ENCODE data around the gene MARK3.

DNA sequence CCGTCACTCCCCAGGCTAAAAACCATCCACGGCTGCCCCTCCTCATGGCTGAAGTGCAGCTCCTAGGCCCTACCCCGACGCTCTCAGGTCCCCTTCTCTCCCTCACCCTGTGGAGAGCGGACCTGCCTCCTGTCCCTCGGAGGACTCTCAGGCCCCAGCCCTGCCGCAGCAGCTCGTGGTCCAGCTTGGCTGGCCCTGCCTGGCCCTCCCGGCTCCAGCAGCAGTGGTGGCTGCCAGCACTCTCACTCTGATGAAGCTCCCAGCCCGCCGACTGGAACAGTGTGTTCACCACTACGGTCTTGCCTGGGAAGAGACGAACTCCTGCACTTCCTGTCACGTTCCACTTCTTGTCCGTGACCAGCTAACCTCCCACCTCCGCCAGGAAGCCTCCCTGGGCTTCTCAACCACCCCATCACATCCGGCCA, 166.1 kb downstream of the MARK3 start:
- TF ChIP-seq, protein P1, sequence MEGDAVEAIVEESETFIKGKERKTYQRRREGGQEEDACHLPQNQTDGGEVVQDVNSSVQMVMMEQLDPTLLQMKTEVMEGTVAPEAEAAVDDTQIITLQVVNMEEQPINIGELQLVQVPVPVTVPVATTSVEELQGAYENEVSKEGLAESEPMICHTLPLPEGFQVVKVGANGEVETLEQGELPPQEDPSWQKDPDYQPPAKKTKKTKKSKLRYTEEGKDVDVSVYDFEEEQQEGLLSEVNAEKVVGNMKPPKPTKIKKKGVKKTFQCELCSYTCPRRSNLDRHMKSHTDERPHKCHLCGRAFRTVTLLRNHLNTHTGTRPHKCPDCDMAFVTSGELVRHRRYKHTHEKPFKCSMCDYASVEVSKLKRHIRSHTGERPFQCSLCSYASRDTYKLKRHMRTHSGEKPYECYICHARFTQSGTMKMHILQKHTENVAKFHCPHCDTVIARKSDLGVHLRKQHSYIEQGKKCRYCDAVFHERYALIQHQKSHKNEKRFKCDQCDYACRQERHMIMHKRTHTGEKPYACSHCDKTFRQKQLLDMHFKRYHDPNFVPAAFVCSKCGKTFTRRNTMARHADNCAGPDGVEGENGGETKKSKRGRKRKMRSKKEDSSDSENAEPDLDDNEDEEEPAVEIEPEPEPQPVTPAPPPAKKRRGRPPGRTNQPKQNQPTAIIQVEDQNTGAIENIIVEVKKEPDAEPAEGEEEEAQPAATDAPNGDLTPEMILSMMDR (IDR thresholded peaks at IDR 0.05; ENCODE audit: insufficient read depth, low read depth, low read length): no peak
- no peak for TF ChIP-seq EZH2 (IDR thresholded peaks at IDR 0.05; ENCODE audit: insufficient read depth, low read length)
